HEK293 (cell line): ENCODE measurements around the gene PPP6R1.
A peak's percentile ranks its signal among the peaks of the same experiment; 100 is the strongest.

Experiments used
- CTCF ChIA-PET: fragments of 350-600 bp; formaldehyde crosslinking; extraction: SDS; loops from one replicate; lab custom pipeline; 2021; ENCODE audit warnings: antibody characterized with exemption; lab: Yijun Ruan, JAX
- POLR2A ChIA-PET: fragments of 300-600 bp; formaldehyde crosslinking; extraction: SDS; loops from one replicate; lab custom pipeline; 2020; ENCODE audit warnings: antibody characterized with exemption, inconsistent platforms; lab: Yijun Ruan, JAX
- H3K27ac ChIP-seq: fragments of 200-500 bp; sonication (Bioruptor generic); 2 replicates; pipeline ENCODE4 v1.5.1; 2014; ENCODE audit warnings: low read depth, low read length, control low read depth, inconsistent platforms; ENCODE audit errors: extremely low read depth
- H3K36me3 ChIP-seq, 2 experiments: fragments of 200-500 bp in 1 of 2; sonication (Bioruptor generic) in 1 of 2; 1 replicate in 1 of 2; 2 replicates in 1 of 2; pipeline ENCODE4 v1.5.1; 2014 to 2017; ENCODE audit warnings: inconsistent platforms in 2 of 2, low read length in 2 of 2; ENCODE audit not compliant: control insufficient read depth in 2 of 2, insufficient read depth in 1 of 2
- H3K4me1 ChIP-seq: fragments of 200-500 bp; sonication (Bioruptor generic); 2 replicates; pipeline ENCODE4 v1.5.1; 2014; ENCODE audit warnings: mild to moderate bottlenecking, low read length, inconsistent platforms; ENCODE audit not compliant: control insufficient read depth, insufficient read depth
- H3K4me3 ChIP-seq: 2 replicates; pipeline ENCODE4 v1.5.1; 2011; ENCODE audit warnings: low read depth, mild to moderate bottlenecking, control low read depth, low read length, moderate library complexity
- H3K9me3 ChIP-seq: fragments of 200-500 bp; sonication (Bioruptor generic); 2 replicates; pipeline ENCODE4 v1.5.1; 2014; ENCODE audit warnings: low read depth, low read length, inconsistent platforms; ENCODE audit not compliant: control insufficient read depth, insufficient read depth
- KLF8 ChIP-seq: fragments of 450-650 bp; formaldehyde crosslinking; IDR thresholded peaks from 2 replicates; pipeline ENCODE4 v1.5.1; 2016; ENCODE audit warnings: missing biosample characterization, missing genetic modification characterization
- SETDB1 ChIP-seq: IDR thresholded peaks from one replicate; pipeline ENCODE4 v1.6.1; 2017; ENCODE audit warnings: mild to moderate bottlenecking, low read length, moderate library complexity, mixed read lengths; ENCODE audit not compliant: insufficient read length
- ZBTB48 ChIP-seq: fragments of 450-650 bp; formaldehyde crosslinking; IDR thresholded peaks from 2 replicates; pipeline ENCODE4 v1.5.1; 2016; ENCODE audit warnings: missing biosample characterization, missing genetic modification characterization
- ZIC2 ChIP-seq: fragments of 450-650 bp; formaldehyde crosslinking; IDR thresholded peaks from 2 replicates; pipeline ENCODE4 v1.5.1; 2016; ENCODE audit warnings: missing biosample characterization, missing genetic modification characterization
- ZNF10 ChIP-seq: fragments of 450-650 bp; formaldehyde crosslinking; IDR thresholded peaks from 2 replicates; pipeline ENCODE4 v1.5.1; 2017; ENCODE audit warnings: missing biosample characterization, missing genetic modification characterization
- ZNF146 ChIP-seq: fragments of 450-650 bp; formaldehyde crosslinking; IDR thresholded peaks from 2 replicates; pipeline ENCODE4 v1.5.1; 2016; ENCODE audit warnings: missing biosample characterization, missing genetic modification characterization
- ZNF211 ChIP-seq: fragments of 450-650 bp; formaldehyde crosslinking; IDR thresholded peaks from 2 replicates; pipeline ENCODE4 v1.5.1; 2016; ENCODE audit warnings: low read depth, missing biosample characterization, missing genetic modification characterization
- ZNF324 ChIP-seq: fragments of 450-650 bp; formaldehyde crosslinking; IDR thresholded peaks from 2 replicates; pipeline ENCODE4 v1.5.1; 2016; ENCODE audit warnings: missing biosample characterization, missing genetic modification characterization
- ZNF654 ChIP-seq: fragments of 450-650 bp; formaldehyde crosslinking; IDR thresholded peaks from 2 replicates; pipeline ENCODE4 v1.5.1; 2016; ENCODE audit warnings: low read depth, missing biosample characterization, missing genetic modification characterization
- TF ChIP-seq, protein P1 (sequence below): fragments of 450-650 bp; IDR thresholded peaks from 2 replicates; pipeline ENCODE4 v1.5.1; 2018; ENCODE audit warnings: missing biosample characterization, mild to moderate bottlenecking, missing genetic modification characterization
- TF ChIP-seq, protein P2 (sequence below): fragments of 450-650 bp; formaldehyde crosslinking; IDR thresholded peaks from 2 replicates; pipeline ENCODE4 v1.5.1; 2017; ENCODE audit warnings: missing biosample characterization, missing genetic modification characterization
- TF ChIP-seq, protein P3 (sequence below): fragments of 450-650 bp; IDR thresholded peaks from 2 replicates; pipeline ENCODE4 v1.5.1; 2018; ENCODE audit warnings: missing biosample characterization, missing genetic modification characterization
- TF ChIP-seq, protein P4 (sequence below): fragments of 450-650 bp; formaldehyde crosslinking; IDR thresholded peaks from 2 replicates; pipeline ENCODE4 v1.5.1; 2017; ENCODE audit warnings: missing biosample characterization, missing genetic modification characterization
- TF ChIP-seq, protein P5 (sequence below): fragments of 450-650 bp; formaldehyde crosslinking; IDR thresholded peaks from 2 replicates; pipeline ENCODE4 v1.5.1; 2016; ENCODE audit warnings: missing biosample characterization, missing genetic modification characterization, low read depth

PPP6R1 gene

DNA sequence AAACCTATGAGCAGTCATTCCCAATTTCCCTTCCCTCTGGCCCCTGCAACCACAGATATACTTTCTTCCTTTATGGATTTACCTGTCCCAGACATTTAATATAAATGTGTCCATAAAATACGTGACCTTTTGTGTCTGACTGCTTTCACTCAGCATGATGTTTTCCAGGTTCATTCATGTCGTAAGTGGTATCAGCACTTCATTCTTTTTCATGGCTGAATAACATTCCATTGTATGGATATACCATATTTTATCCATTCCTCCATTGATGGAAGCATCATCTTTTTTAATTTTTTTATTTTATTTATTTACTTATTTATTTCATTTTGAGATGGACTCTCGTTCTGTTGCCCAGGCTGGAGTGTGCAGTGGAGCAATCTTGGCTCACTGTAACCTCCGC lies 8.0 kb upstream of the PPP6R1 start:
- CTCF ChIA-PET, result no interaction called here
- Histone ChIP-seq H3K27ac (no peak overlapping the region), H3K4me1 (no peaks in the 10 kb centered on the region)
- no peak for TF ChIP-seq ZNF324 (tag by site-specific recombination)
- TF ChIP-seq, protein P1, sequence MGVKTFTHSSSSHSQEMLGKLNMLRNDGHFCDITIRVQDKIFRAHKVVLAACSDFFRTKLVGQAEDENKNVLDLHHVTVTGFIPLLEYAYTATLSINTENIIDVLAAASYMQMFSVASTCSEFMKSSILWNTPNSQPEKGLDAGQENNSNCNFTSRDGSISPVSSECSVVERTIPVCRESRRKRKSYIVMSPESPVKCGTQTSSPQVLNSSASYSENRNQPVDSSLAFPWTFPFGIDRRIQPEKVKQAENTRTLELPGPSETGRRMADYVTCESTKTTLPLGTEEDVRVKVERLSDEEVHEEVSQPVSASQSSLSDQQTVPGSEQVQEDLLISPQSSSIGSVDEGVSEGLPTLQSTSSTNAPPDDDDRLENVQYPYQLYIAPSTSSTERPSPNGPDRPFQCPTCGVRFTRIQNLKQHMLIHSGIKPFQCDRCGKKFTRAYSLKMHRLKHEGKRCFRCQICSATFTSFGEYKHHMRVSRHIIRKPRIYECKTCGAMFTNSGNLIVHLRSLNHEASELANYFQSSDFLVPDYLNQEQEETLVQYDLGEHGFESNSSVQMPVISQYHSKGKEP (tag by site-specific recombination), result no peak
- no peak for TF ChIP-seq SETDB1
- no peak for TF ChIP-seq ZNF654
- no peak for TF ChIP-seq KLF8 (tag by site-specific recombination)
- TF ChIP-seq ZIC2 (tag by site-specific recombination), result no peak
- peak; percentile 37 for TF ChIP-seq ZNF146 (tag by site-specific recombination)
- no peak for TF ChIP-seq ZNF211 (tag by site-specific recombination)
- TF ChIP-seq, protein P2, sequence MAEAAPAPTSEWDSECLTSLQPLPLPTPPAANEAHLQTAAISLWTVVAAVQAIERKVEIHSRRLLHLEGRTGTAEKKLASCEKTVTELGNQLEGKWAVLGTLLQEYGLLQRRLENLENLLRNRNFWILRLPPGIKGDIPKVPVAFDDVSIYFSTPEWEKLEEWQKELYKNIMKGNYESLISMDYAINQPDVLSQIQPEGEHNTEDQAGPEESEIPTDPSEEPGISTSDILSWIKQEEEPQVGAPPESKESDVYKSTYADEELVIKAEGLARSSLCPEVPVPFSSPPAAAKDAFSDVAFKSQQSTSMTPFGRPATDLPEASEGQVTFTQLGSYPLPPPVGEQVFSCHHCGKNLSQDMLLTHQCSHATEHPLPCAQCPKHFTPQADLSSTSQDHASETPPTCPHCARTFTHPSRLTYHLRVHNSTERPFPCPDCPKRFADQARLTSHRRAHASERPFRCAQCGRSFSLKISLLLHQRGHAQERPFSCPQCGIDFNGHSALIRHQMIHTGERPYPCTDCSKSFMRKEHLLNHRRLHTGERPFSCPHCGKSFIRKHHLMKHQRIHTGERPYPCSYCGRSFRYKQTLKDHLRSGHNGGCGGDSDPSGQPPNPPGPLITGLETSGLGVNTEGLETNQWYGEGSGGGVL (tag by site-specific recombination), result no peak
- TF ChIP-seq, all 188 proteins: peak for 1
- POLR2A ChIA-PET, result interaction anchor here (0.7 kb wide), 1 partner anchor 136 kb away, joined by 3 read pairs; no protein-coding TSS in a partner anchor
- Histone ChIP-seq H3K36me3 (peaks cover 5 to 28% of the 10 kb centered on the region in 2 experiments; a peak in 2 of 3 replicates), H3K4me3 (no peak overlapping the region), H3K9me3 (no peaks in the 10 kb centered on the region)

DNA sequence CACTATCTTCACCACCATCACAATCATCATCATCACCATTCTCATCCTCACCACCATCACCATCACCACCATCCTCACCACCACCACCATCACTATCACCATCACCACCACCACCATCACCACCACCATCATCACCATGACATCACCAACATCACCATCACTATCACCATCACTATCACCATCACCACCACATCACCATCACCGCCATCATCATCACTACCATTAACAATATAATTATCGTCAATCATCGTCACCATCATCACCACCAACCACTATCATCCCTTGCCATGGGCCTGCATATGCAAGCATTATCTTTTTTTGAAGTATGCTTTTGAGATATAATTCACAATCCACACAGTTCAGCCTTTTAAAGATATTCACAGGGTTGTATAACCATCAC lies 7.6 kb upstream of the PPP6R1 start:
- no peaks in the 10 kb centered on the region for H3K4me1 ChIP-seq
- no peak overlapping the region for H3K27ac ChIP-seq
- H3K9me3 ChIP-seq, result no peaks in the 10 kb centered on the region
- TF ChIP-seq, protein P3, sequence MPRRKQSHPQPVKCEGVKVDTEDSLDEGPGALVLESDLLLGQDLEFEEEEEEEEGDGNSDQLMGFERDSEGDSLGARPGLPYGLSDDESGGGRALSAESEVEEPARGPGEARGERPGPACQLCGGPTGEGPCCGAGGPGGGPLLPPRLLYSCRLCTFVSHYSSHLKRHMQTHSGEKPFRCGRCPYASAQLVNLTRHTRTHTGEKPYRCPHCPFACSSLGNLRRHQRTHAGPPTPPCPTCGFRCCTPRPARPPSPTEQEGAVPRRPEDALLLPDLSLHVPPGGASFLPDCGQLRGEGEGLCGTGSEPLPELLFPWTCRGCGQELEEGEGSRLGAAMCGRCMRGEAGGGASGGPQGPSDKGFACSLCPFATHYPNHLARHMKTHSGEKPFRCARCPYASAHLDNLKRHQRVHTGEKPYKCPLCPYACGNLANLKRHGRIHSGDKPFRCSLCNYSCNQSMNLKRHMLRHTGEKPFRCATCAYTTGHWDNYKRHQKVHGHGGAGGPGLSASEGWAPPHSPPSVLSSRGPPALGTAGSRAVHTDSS (tag by site-specific recombination), result peak; percentile 87
- TF ChIP-seq, protein P4, sequence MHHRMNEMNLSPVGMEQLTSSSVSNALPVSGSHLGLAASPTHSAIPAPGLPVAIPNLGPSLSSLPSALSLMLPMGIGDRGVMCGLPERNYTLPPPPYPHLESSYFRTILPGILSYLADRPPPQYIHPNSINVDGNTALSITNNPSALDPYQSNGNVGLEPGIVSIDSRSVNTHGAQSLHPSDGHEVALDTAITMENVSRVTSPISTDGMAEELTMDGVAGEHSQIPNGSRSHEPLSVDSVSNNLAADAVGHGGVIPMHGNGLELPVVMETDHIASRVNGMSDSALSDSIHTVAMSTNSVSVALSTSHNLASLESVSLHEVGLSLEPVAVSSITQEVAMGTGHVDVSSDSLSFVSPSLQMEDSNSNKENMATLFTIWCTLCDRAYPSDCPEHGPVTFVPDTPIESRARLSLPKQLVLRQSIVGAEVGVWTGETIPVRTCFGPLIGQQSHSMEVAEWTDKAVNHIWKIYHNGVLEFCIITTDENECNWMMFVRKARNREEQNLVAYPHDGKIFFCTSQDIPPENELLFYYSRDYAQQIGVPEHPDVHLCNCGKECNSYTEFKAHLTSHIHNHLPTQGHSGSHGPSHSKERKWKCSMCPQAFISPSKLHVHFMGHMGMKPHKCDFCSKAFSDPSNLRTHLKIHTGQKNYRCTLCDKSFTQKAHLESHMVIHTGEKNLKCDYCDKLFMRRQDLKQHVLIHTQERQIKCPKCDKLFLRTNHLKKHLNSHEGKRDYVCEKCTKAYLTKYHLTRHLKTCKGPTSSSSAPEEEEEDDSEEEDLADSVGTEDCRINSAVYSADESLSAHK (tag by site-specific recombination), result no peak
- TF ChIP-seq ZBTB48 (no peak), ZNF10 (tag by site-specific recombination) (0 out of 2 replicates have a peak, but pooled peaks have one; percentile 0)
- TF ChIP-seq, protein P5, sequence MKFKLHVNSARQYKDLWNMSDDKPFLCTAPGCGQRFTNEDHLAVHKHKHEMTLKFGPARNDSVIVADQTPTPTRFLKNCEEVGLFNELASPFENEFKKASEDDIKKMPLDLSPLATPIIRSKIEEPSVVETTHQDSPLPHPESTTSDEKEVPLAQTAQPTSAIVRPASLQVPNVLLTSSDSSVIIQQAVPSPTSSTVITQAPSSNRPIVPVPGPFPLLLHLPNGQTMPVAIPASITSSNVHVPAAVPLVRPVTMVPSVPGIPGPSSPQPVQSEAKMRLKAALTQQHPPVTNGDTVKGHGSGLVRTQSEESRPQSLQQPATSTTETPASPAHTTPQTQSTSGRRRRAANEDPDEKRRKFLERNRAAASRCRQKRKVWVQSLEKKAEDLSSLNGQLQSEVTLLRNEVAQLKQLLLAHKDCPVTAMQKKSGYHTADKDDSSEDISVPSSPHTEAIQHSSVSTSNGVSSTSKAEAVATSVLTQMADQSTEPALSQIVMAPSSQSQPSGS (tag by site-specific recombination), result peak; percentile 42; the same call in 1 of the 2 replicates
- no peak overlapping the region for H3K4me3 ChIP-seq
- ChIA-PET POLR2A (interaction anchor here (0.7 kb wide), 1 partner anchor 136 kb away, joined by 3 read pairs; no protein-coding TSS in a partner anchor), CTCF (no interaction called here)
- peaks cover 5 to 27% of the 10 kb centered on the region in 2 experiments; a peak in 2 of 3 replicates for H3K36me3 ChIP-seq
